Neural progenitor cell (in vitro differentiated cells): ENCODE measurements around the gene FAM219A. TPM values are rescaled to one million over a fixed set of nuclear protein-coding genes. Genes with fewer than 3 reads are reported as not detected.

Experiments
- DNase-seq: peaks from one replicate; pipeline ENCODE4 v3.0.0-alpha.2; 2016; ENCODE audit warnings: low spot score
- H2AFZ ChIP-seq: fragments of 200-600 bp; sonication (generic); replicated peaks from 2 replicates; pipeline ENCODE4 v1.6.1; 2016; ENCODE audit warnings: antibody characterized with exemption
- H3F3A ChIP-seq: fragments of 200-600 bp; sonication (generic); 2 replicates; pipeline ENCODE4 v1.6.1; 2016; ENCODE audit warnings: antibody characterized with exemption, low read depth
- H3K27ac ChIP-seq: fragments of 200-600 bp; sonication (generic); 2 replicates; pipeline ENCODE4 v1.5.1; 2016; ENCODE audit warnings: mild to moderate bottlenecking
- H3K27me3 ChIP-seq: fragments of 200-600 bp; sonication (generic); 2 replicates; pipeline ENCODE4 v1.6.1; 2016; ENCODE audit warnings: mild to moderate bottlenecking, moderate library complexity
- H3K36me3 ChIP-seq: fragments of 200-600 bp; sonication (generic); 2 replicates; pipeline ENCODE4 v1.5.1; 2016
- H3K4me1 ChIP-seq: fragments of 200-600 bp; sonication (generic); 2 replicates; pipeline ENCODE4 v1.6.1; 2016; ENCODE audit warnings: mixed run types
- H3K4me2 ChIP-seq: fragments of 200-600 bp; sonication (generic); 2 replicates; pipeline ENCODE4 v1.6.1; 2016
- H3K4me3 ChIP-seq: fragments of 200-600 bp; sonication (generic); 2 replicates; pipeline ENCODE4 v1.5.1; 2016
- H3K79me2 ChIP-seq: fragments of 200-600 bp; sonication (generic); 2 replicates; pipeline ENCODE4 v1.6.1; 2016; ENCODE audit warnings: low read depth
- H3K9ac ChIP-seq: fragments of 200-600 bp; sonication (generic); 2 replicates; pipeline ENCODE4 v1.6.1; 2016
- H3K9me3 ChIP-seq: fragments of 200-600 bp; sonication (generic); 2 replicates; pipeline ENCODE4 v1.5.1; 2016; ENCODE audit warnings: low read depth
- H4K20me1 ChIP-seq: fragments of 200-600 bp; sonication (generic); 2 replicates; pipeline ENCODE4 v1.6.1; 2016; ENCODE audit warnings: low read depth
- H3K27ac Mint-ChIP-seq: 3 replicates; pipeline ENCODE4 v1.8.0; 2021; ENCODE audit warnings: mixed read lengths
- H3K27me3 Mint-ChIP-seq: 2 replicates; pipeline ENCODE4 v1.8.0; 2022; ENCODE audit warnings: low read depth, mild to moderate bottlenecking, inconsistent platforms, moderate library complexity, mixed read lengths; ENCODE audit not compliant: insufficient read depth
- H3K36me3 Mint-ChIP-seq: 3 replicates; pipeline ENCODE4 v1.8.0; 2021; ENCODE audit warnings: mixed read lengths
- H3K4me1 Mint-ChIP-seq: 3 replicates; pipeline ENCODE4 v1.8.0; 2021; ENCODE audit warnings: mixed read lengths
- H3K4me3 Mint-ChIP-seq: 3 replicates; pipeline ENCODE4 v1.8.0; 2021; ENCODE audit warnings: mild to moderate bottlenecking, moderate library complexity, mixed read lengths
- H3K9me3 Mint-ChIP-seq: 3 replicates; pipeline ENCODE4 v1.8.0; 2020; ENCODE audit warnings: mixed read lengths
- EZH2 ChIP-seq: fragments of 200-600 bp; sonication (generic); IDR thresholded peaks from 2 replicates; pipeline ENCODE4 v1.6.1; 2017; ENCODE audit warnings: antibody characterized with exemption, mild to moderate bottlenecking, moderate library complexity
- EZH2phosphoT487 ChIP-seq: fragments of 200-600 bp; sonication (generic); IDR thresholded peaks from 2 replicates; pipeline ENCODE4 v1.6.1; 2017; ENCODE audit warnings: antibody characterized with exemption
- total RNA-seq: library from RNA; depleted of rRNA; stranded (reverse); fragments of >200 nt; gene quantifications from 2 replicates; pipeline ENCODE4 v1.2.3, GENCODE V29; 2015; ENCODE audit warnings: low replicate concordance
- TF ChIP-seq, protein P1 (sequence below): fragments of 200-600 bp; sonication (generic); IDR thresholded peaks from 2 replicates; pipeline ENCODE4 v1.5.1; 2017; ENCODE audit warnings: antibody characterized with exemption, mild to moderate bottlenecking

Gene FAM219A
- total RNA-seq, 1 donor from 2014 or later = 4.2 TPM

DNA sequence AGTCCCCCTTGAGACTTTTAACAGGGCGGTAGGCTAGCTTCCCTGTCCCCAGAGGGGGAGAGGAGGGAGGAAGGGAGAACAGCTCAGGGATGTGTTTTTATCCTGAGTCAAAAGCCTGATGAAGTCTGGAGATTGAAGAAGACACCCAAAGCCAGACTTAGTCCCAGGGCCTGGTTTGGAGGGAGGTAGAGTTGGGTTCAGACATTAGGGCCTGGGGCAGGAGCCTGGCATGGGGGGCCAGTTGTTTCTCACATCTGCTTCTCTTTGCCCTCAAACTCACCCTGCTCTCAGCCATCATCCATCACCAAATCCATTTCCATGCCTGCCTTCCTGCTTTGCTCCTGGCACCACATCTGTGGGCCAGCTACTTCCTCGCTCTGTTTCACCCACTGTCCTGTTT, 84.6 kb downstream of the FAM219A start:
- no peak overlapping the region for H3K4me3 Mint-ChIP-seq
- H3K27me3 ChIP-seq = peaks cover 56% of the 10 kb centered on the region
- no peak for DNase-seq
- peaks cover 17% of the 10 kb centered on the region for H3K27me3 Mint-ChIP-seq
- H3K4me2 ChIP-seq = no peak overlapping the region
- no peaks in the 10 kb centered on the region for H3K4me1 ChIP-seq
- H3K79me2 ChIP-seq = no peaks in the 10 kb centered on the region
- H2AFZ ChIP-seq = no peak overlapping the region
- no peaks in the 10 kb centered on the region for H3F3A ChIP-seq
- TF ChIP-seq, protein P1, sequence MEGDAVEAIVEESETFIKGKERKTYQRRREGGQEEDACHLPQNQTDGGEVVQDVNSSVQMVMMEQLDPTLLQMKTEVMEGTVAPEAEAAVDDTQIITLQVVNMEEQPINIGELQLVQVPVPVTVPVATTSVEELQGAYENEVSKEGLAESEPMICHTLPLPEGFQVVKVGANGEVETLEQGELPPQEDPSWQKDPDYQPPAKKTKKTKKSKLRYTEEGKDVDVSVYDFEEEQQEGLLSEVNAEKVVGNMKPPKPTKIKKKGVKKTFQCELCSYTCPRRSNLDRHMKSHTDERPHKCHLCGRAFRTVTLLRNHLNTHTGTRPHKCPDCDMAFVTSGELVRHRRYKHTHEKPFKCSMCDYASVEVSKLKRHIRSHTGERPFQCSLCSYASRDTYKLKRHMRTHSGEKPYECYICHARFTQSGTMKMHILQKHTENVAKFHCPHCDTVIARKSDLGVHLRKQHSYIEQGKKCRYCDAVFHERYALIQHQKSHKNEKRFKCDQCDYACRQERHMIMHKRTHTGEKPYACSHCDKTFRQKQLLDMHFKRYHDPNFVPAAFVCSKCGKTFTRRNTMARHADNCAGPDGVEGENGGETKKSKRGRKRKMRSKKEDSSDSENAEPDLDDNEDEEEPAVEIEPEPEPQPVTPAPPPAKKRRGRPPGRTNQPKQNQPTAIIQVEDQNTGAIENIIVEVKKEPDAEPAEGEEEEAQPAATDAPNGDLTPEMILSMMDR = no peak
- TF ChIP-seq EZH2 (no peak), EZH2phosphoT487 (no peak)
- H3K4me1 Mint-ChIP-seq = peaks cover 14% of the 10 kb centered on the region
- H3K27ac Mint-ChIP-seq = no peak overlapping the region
- H3K36me3 ChIP-seq = no peaks in the 10 kb centered on the region
- H4K20me1 ChIP-seq = peaks cover 5% of the 10 kb centered on the region
- H3K4me3 ChIP-seq = no peak overlapping the region
- H3K36me3 Mint-ChIP-seq = peaks cover 21% of the 10 kb centered on the region
- H3K9me3 Mint-ChIP-seq = peaks cover 9% of the 10 kb centered on the region
- H3K9me3 ChIP-seq = no peaks in the 10 kb centered on the region
- no peak overlapping the region for H3K9ac ChIP-seq
- no peak overlapping the region for H3K27ac ChIP-seq

DNA sequence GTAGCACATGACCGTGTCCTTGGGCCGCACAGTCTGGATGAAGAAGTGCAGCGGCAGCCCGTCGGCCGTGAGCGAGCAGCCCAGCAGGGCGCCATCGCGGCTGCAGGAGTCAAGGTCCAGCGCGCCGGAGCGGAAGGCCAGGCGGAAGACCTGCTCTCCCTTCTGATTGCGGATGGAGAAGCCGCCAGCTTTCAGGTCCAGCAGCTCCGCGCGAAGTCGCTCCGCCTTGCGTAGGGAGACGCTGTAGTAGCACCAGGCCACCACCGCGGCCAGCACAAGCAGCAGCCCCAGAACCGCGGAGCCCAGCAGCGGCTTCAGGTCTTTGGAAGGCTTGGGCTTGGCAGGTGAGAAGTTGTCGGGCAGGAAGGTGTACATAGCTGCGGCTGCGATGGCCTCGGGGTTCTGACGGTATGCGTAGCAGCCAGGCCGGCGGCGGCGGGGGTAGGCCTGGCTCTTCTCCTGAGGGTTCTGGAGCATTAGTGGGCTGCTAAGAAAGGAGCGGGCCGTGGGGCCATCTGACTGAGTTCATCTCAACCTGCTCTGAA, 85.8 kb downstream of the FAM219A start:
- Histone ChIP-seq H3K9ac (no peak overlapping the region), H3K27me3 (peaks cover 43% of the 10 kb centered on the region), H3F3A (no peaks in the 10 kb centered on the region), H3K27ac (no peak overlapping the region), H2AFZ (no peak overlapping the region), H3K36me3 (no peaks in the 10 kb centered on the region), H3K79me2 (no peaks in the 10 kb centered on the region), H3K4me2 (no peak overlapping the region), H4K20me1 (peaks cover 5% of the 10 kb centered on the region), H3K4me1 (no peaks in the 10 kb centered on the region), H3K9me3 (no peaks in the 10 kb centered on the region), H3K4me3 (no peak overlapping the region)
- Mint-ChIP-seq H3K36me3 (peaks cover 28% of the 10 kb centered on the region), H3K4me1 (peaks cover 14% of the 10 kb centered on the region), H3K9me3 (peaks cover 16% of the 10 kb centered on the region), H3K27ac (no peak overlapping the region), H3K4me3 (no peak overlapping the region), H3K27me3 (peaks cover 9% of the 10 kb centered on the region)
- DNase-seq = no peak
- TF ChIP-seq EZH2 = no peak
- no peak for TF ChIP-seq EZH2phosphoT487
- TF ChIP-seq, protein P1 = no peak

DNA sequence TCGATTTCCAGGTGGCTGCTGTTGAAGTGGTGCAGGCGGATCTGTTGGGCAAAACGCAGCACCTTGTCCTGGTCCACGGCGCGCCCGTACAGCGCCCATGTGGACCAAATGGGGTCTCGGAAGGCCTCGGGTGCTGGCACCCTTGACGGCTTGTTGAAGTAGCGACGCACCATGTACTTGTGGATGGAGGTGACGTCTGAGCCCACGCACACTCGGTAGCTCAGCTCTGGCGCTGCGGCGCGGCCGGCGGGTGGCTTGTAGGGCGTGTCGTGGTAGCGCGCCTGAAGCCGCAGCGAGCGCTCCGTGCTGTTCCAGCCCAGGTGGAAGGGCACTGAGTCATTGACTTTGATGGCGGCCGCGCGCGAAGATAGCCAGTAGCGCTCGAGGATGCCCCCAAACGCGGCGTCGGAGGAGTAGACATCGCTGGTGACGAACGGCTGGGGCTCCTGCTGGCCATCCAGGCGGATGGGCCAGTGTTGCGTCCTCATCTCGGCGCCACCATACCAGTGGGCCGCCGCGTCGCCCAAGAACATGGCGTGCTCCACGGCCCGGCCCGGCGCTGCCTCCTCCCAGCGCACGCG, 86.4 kb downstream of the FAM219A start:
- Histone ChIP-seq H3K79me2 (no peaks in the 10 kb centered on the region), H3K27me3 (peaks cover 38% of the 10 kb centered on the region), H3K4me3 (no peak overlapping the region), H3K4me1 (no peaks in the 10 kb centered on the region), H3K9ac (no peak overlapping the region), H3K4me2 (no peak overlapping the region), H3K36me3 (no peaks in the 10 kb centered on the region), H3F3A (no peaks in the 10 kb centered on the region), H2AFZ (no peak overlapping the region), H3K9me3 (no peaks in the 10 kb centered on the region), H3K27ac (no peak overlapping the region), H4K20me1 (peaks cover 5% of the 10 kb centered on the region)
- H3K9me3 Mint-ChIP-seq = peaks cover 22% of the 10 kb centered on the region
- peaks cover 10% of the 10 kb centered on the region for H3K27me3 Mint-ChIP-seq
- H3K27ac Mint-ChIP-seq = no peak overlapping the region
- no peak overlapping the region for H3K4me3 Mint-ChIP-seq
- peaks cover 14% of the 10 kb centered on the region for H3K4me1 Mint-ChIP-seq
- H3K36me3 Mint-ChIP-seq = peaks cover 28% of the 10 kb centered on the region
- DNase-seq = no peak
- TF ChIP-seq EZH2phosphoT487 (no peak), EZH2 (no peak)
- TF ChIP-seq, protein P1 = no peak
